Prostate gland (tissue), 2 donors: ENCODE data around the gene TFF1.
A peak's percentile ranks its signal among the peaks of the same experiment; 100 is the strongest.

Experiments used
- POLR2A ChIP-seq: fragments of 450-650 bp; IDR thresholded peaks from one replicate; pipeline ENCODE4 v1.6.1; 2016; ENCODE audit warnings: antibody characterized with exemption, mild to moderate bottlenecking
- POLR2AphosphoS5 ChIP-seq: sonication (generic); formaldehyde crosslinking; IDR thresholded peaks from one replicate; pipeline ENCODE4 v1.6.1; 2017; ENCODE audit warnings: antibody characterized with exemption
- TF ChIP-seq, protein P1 (sequence below), 4 experiments: fragments of 200-600 bp in 2 of 4; fragments of 450-650 bp in 2 of 4; sonication (generic) in 2 of 4; IDR thresholded peaks; 1 replicate in 3 of 4; 2 replicates in 1 of 4; pipeline ENCODE4 v1.5.1; 2016 to 2019; ENCODE audit warnings: antibody characterized with exemption in 4 of 4, mild to moderate bottlenecking in 2 of 4, moderate library complexity in 2 of 4

DNA sequence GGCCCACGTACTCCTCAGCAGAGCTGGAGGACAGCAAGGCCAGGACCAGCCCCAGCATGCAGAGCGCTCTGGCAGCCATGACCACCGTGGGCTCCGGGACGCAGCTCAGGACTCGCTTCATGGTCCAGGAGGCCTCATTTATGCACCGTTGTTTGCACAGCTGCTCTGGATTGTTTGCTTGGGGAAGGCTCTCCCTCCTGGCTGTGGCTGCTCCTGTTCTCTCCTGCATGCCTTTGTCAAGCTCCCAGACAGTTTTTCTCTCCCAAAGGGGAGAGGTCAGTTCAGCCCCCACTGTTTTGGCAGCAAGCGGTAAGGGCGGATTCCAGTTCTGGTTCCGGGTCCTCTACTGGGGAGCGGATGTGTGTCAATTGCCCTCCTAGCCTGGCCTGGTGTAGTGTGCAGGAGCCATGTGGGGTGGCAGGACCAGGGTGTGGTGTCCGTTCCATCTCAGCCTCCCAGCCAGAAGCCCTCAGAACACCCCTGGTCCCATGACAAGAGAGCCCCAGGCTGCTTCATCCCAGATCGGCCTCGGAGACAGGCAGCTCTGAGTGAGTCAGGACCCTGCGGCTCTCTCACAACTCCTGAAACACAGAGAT lies 50.9 kb downstream of the TFF1 start, which contains the start of gene TFF3:
- TF ChIP-seq, protein P1, sequence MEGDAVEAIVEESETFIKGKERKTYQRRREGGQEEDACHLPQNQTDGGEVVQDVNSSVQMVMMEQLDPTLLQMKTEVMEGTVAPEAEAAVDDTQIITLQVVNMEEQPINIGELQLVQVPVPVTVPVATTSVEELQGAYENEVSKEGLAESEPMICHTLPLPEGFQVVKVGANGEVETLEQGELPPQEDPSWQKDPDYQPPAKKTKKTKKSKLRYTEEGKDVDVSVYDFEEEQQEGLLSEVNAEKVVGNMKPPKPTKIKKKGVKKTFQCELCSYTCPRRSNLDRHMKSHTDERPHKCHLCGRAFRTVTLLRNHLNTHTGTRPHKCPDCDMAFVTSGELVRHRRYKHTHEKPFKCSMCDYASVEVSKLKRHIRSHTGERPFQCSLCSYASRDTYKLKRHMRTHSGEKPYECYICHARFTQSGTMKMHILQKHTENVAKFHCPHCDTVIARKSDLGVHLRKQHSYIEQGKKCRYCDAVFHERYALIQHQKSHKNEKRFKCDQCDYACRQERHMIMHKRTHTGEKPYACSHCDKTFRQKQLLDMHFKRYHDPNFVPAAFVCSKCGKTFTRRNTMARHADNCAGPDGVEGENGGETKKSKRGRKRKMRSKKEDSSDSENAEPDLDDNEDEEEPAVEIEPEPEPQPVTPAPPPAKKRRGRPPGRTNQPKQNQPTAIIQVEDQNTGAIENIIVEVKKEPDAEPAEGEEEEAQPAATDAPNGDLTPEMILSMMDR (IDR thresholded peaks at IDR 0.05) = no peak
- TF ChIP-seq POLR2AphosphoS5 (peak; percentile 54), POLR2A (no peak)
